Measurements from ENCODE around the gene REN. TPM values are rescaled to one million over a fixed set of nuclear protein-coding genes. Genes with fewer than 3 reads are reported as not detected.

REN gene
- total RNA-seq, 1 experiment from 2014 or later = 0.81 TPM

GRCh38 chr1:204153667-204154066, 12.5 kb downstream of the REN start:
- ChIA-PET POLR2A (ENCODE audit: unreplicated experiment) (no interaction called here), CTCF (no interaction called here)
- Histone ChIP-seq H3K4me1 (replicated peaks; ENCODE audit: insufficient read depth) (peaks cover 11% of the 10 kb centered on the region), H3K27ac (no peak overlapping the region), H3K4me2 (no peak overlapping the region), H3K9me3 (ENCODE audit: insufficient read depth, low read depth) (no peaks in the 10 kb centered on the region), H3F3A (ENCODE audit: insufficient read depth, low read depth) (peaks cover 10% of the 10 kb centered on the region; the same call in 1 of the 2 replicates), H3K79me2 (ENCODE audit: low read depth) (no peaks in the 10 kb centered on the region), H4K20me1 (ENCODE audit: insufficient read depth) (no peaks in the 10 kb centered on the region), H2AFZ (no peak overlapping the region), H3K27me3 (ENCODE audit: insufficient read depth, low read depth) (no peaks in the 10 kb centered on the region), H3K36me3 (ENCODE audit: low read depth) (no peaks in the 10 kb centered on the region), H3K4me3 (no peak overlapping the region), H3K9me2 (ENCODE audit: insufficient read depth) (no peaks in the 10 kb centered on the region)
- intact Hi-C loops (cut with micrococcal nuclease; ENCODE audit: unreplicated experiment) = no loop called here
- no peak for DNase-seq
- TF ChIP-seq EZH2 (IDR thresholded peaks at IDR 0.05; ENCODE audit: low read depth) = no peak
- no peak for TF ChIP-seq CTCF (conservative IDR thresholded peaks at IDR 0.05)
- BruUV-seq (replicated peaks) = no TSS peak

- H3K4me2 ChIP-seq = peak overlapping the region; percentile 99
- H3K36me3 ChIP-seq (ENCODE audit: low read depth) = no peaks in the 10 kb centered on the region
- peaks cover 10% of the 10 kb centered on the region; the same call in 1 of the 2 replicates for H3F3A ChIP-seq (ENCODE audit: insufficient read depth, low read depth)
- no peaks in the 10 kb centered on the region for H3K9me2 ChIP-seq (ENCODE audit: insufficient read depth)
- H2AFZ ChIP-seq = peak overlapping the region; percentile 94
- CTCF ChIA-PET = interaction anchor here (0.5 to 0.7 kb wide), 4 partner anchors 53 to 306 kb away, joined by 3 to 5 read pairs (median 4); no protein-coding TSS in a partner anchor
- peak overlapping the region; percentile 83 for H3K4me3 ChIP-seq
- no peaks in the 10 kb centered on the region for H3K9me3 ChIP-seq (ENCODE audit: insufficient read depth, low read depth)
- H3K27ac ChIP-seq = no peak overlapping the region
- TSS peak; percentile 50 for BruUV-seq (replicated peaks)
- no peak for TF ChIP-seq CTCF (conservative IDR thresholded peaks at IDR 0.05)
- no peak for TF ChIP-seq EZH2 (IDR thresholded peaks at IDR 0.05; ENCODE audit: low read depth)
- H3K27me3 ChIP-seq (ENCODE audit: insufficient read depth, low read depth) = no peaks in the 10 kb centered on the region
- peaks cover 11% of the 10 kb centered on the region for H3K4me1 ChIP-seq (replicated peaks; ENCODE audit: insufficient read depth)
- H3K79me2 ChIP-seq (ENCODE audit: low read depth) = no peaks in the 10 kb centered on the region
- POLR2A ChIA-PET (ENCODE audit: unreplicated experiment) = interaction anchor here (0.6 to 0.7 kb wide), 2 partner anchors 14 to 20 kb away, joined by 3 read pairs; no protein-coding TSS in a partner anchor
- DNase-seq = no peak
- intact Hi-C loops (cut with micrococcal nuclease; ENCODE audit: unreplicated experiment) = no loop called here
- no peaks in the 10 kb centered on the region for H4K20me1 ChIP-seq (ENCODE audit: insufficient read depth)
These were observed 13.7 kb downstream of the REN start for GRCh38 chr1:204152310-204153044.

GRCh38 chr1:204151552-204152309, 14.4 kb downstream of the REN start, which contains the start of gene ETNK2:
ETNK2 (minus strand) TSS chr1:204152044; CDS start chr1:204151852, 192 bp downstream.
- POLR2A ChIA-PET (ENCODE audit: unreplicated experiment) = interaction anchor here (0.6 to 0.7 kb wide), 2 partner anchors 13 to 20 kb away, joined by 3 read pairs; no protein-coding TSS in a partner anchor
- Histone ChIP-seq H3K9me3 (ENCODE audit: insufficient read depth, low read depth) (no peaks in the 10 kb centered on the region), H4K20me1 (ENCODE audit: insufficient read depth) (no peaks in the 10 kb centered on the region), H3K27ac (no peak within 1 kb of the TSS), H3K4me2 (peak within 1 kb of the TSS; percentile 99), H3K9me2 (ENCODE audit: insufficient read depth) (no peaks in the 10 kb centered on the region), H3K79me2 (ENCODE audit: low read depth) (no peaks in the 10 kb centered on the region), H3K27me3 (ENCODE audit: insufficient read depth, low read depth) (no peaks in the 10 kb centered on the region), H3F3A (ENCODE audit: insufficient read depth, low read depth) (peaks cover 10% of the 10 kb centered on the region; the same call in 1 of the 2 replicates), H2AFZ (peak within 1 kb of the TSS; percentile 94), H3K4me1 (replicated peaks; ENCODE audit: insufficient read depth) (peaks cover 11% of the 10 kb centered on the region), H3K4me3 (peak within 1 kb of the TSS; percentile 83), H3K36me3 (ENCODE audit: low read depth) (no peaks in the 10 kb centered on the region)
- TF ChIP-seq CTCF (conservative IDR thresholded peaks at IDR 0.05) = no peak
- TF ChIP-seq EZH2 (IDR thresholded peaks at IDR 0.05; ENCODE audit: low read depth) = no peak
- no TSS peak for BruUV-seq (replicated peaks)
- intact Hi-C loops (cut with micrococcal nuclease; ENCODE audit: unreplicated experiment) = no loop called here
- peak in 1 of 2 experiments; percentile 77 for DNase-seq
- CTCF ChIA-PET = interaction anchor here (0.5 to 1.0 kb wide), 5 partner anchors 11 to 306 kb away, joined by 3 to 5 read pairs (median 3); no protein-coding TSS in a partner anchor

Data from PC-9 (cell line).